HG03520 (cell line): ENCODE results near the gene KIR2DL3.

ENCODE experiments used
- ATAC-seq: cut with Tn5 transposase; IDR thresholded peaks from one replicate; pipeline ENCODE4 v1.9.1; 2021; ENCODE audit warnings: mild to moderate bottlenecking, moderate library complexity; ENCODE audit not compliant: unreplicated experiment

KIR2DL3 gene

GRCh38 chr19:54790711-54791110, 52.4 kb downstream of the KIR2DL3 start:
- ATAC-seq = no peak

- ATAC-seq = no peak
Measured at GRCh38 chr19:54791476-54791875, 53.2 kb downstream of the KIR2DL3 start.

- no peak for ATAC-seq
Measured at GRCh38 chr19:54792814-54793213, 54.5 kb downstream of the KIR2DL3 start.

- no peak for ATAC-seq
Measured at GRCh38 chr19:54795758-54796157, 57.4 kb downstream of the KIR2DL3 start.
